ENCODE measurements around the gene DNAJC16.
"Not testable (repeated sequence)": the region's sequence is repeated elsewhere in the genome, so short reads cannot be mapped to it uniquely, and the experiment has no call there.

DNAJC16 gene

DNA sequence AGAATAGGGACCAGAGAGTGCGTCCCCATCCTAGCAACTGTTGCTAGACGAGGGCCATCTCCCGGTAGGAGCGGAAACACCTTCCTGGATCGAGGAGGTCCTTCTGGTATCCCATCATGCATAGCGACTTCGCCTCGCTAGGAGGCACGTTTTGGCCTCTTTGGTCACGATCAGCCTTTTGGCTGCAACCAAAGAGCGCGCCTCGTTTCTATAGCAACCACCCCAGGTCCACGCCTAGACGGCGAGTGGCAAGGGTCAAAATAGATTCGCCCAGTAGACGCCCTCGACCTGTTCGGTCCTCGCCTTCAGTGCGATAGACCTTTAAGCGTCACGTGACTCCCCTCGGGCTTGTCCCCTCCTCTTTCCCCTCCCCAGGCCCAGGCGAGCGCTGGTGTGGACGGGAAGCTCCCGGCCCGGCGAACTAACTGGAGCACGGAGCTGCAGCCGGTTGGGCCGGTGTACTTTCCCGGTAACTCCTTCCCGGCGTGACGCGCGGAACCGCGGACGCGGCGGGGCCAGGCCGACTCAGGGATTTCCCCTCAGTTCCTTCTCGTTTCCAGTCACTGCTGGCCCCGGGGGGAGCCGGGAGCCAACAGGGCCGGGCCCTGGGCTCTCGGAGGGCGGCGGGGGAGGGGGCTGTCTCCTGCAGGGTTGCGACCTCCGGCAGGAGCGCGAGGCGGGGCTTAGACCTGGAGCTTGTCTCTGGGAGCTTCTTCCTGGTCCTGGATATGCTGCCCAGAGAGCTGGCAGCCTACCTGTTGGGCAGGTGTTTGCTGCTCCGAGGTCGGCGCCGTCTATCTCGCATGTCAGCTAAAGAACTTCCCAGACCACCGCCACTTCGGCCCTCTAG lies at the start of gene DNAJC16:
DNAJC16 (plus strand) TSS at position 359 of the 850 bp plus-strand sequence. CDS start 2,258 bp downstream, outside the sequence.
- DNase-seq (ENCODE audit: low spot score) = peak; percentile 100

DNA sequence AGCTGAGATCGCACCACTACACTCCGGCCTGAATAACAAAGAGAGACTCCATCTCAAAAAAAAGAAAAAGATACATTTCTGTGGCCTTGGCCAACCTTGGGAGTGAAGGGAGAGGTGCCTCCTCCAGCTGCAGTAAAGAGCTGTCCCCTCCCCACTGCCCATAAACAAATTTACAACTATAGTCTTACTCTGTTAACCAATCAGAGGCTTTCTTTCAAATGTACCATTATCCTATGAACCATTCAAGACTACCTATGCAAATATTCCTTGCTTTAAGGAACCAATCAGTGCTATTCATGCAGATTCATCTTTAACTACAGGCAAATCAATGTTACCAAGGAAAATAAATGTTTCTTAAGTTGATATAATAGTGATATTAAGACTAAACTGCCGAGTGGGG lies 49.7 kb upstream of the DNAJC16 start:
- DNase-seq (ENCODE audit: low spot score) = no peak

DNA sequence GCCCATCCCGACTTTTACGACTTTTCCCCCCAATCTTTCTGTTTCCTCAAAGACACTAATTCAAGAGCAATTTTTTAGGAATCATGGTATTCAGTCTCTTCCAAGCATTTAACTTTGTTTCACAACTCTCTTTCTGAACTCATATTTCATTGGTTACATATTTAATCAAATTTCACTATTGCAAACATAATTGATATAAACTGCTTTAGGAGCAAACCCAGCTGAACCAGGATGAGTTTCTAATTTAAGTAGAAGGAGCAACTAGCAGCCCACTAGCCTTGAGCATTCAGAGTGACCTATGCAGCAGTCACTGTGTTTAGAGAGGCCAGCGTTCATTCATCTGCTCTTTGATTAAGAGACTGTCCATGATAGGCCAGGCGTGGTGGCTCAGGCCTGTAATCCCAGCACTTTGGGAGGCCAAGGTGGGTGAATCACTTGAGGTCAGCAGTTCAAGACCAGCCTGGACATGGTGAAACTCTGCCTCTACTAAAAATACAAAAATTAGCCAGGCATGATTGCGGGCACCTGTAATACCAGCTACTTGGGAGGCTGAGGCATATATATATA lies 48.9 kb upstream of the DNAJC16 start:
- DNase-seq (ENCODE audit: low spot score) = peak; percentile 12

DNA sequence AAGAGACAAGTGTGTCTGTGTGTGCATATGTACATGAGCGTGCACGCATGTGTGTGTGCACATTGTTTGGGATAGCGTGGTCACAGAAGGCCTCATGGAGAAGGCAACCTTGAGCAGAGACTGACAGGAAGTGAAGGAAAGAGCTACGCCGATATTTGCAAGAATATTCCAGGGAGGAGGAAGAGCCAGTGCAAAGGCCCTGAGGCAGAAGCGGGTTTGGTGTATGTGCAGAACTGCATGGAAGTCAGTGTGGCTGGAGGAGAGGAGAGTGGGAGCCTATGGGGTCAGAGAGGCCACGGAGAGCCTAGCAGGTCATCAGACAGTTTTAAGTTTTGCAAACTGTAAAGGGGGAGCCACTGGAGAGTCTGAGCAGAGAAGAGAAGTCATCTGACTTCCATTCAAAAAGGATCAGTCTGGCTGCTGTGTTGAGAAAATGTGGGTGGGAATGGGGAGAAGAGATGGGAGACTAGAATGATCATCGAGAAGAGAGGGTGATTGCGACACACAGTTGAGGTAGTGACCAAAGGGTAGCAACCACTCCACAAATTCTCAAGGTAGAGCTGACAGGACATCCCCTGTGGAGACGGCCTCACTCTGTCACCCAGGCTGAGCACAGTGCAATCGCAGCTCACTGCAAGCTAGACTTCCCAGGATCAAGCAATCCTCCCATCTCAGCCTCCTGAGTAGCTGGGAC lies 46.8 kb upstream of the DNAJC16 start:
- no peak for DNase-seq (ENCODE audit: low spot score)

DNA sequence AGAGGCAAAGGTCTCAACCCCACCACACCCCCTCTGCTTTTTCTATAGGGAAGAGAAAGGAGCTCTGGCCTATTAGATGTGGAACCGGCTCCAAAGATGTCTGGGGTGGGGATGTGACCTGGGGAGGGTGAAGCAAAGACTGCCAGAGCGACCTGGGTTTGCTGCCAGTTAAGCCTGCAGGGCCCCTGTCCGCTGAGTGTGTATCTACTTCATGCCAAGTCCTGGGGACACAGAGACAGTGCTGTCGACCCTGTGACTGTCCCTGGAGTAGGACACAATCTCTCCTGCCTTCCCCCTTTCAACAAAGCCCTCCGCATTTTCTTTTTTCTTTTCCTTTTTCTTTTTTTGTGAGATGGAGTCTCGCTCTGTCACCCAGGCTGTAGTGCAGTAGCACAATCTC lies 44.2 kb upstream of the DNAJC16 start:
- DNase-seq (ENCODE audit: low spot score) = not testable (repeated sequence)

DNA sequence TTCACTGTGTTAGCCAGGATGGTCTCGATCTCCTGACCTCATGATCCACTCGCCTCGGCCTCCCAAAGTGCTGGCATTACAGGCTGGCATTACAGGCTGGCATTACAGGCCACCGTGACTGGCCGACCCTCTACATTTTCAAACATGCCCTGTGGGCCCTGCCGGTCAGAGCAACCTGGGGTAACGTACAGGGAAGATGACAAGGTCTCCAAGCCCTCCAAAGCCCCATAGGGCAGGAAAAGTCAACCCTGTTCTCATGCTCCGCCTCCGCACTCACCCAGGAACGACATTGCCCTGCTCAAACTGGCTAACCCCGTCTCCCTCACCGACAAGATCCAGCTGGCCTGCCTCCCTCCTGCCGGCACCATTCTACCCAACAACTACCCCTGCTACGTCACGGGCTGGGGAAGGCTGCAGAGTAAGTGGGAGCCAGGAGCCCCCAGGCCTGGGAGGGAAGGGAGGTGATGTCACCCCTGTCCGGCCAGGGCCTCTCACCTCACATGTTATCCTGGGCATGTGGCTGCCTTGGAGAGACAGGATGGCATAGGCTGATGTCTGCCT lies 43.6 kb upstream of the DNAJC16 start:
- DNase-seq (ENCODE audit: low spot score) = not testable (repeated sequence)

DNA sequence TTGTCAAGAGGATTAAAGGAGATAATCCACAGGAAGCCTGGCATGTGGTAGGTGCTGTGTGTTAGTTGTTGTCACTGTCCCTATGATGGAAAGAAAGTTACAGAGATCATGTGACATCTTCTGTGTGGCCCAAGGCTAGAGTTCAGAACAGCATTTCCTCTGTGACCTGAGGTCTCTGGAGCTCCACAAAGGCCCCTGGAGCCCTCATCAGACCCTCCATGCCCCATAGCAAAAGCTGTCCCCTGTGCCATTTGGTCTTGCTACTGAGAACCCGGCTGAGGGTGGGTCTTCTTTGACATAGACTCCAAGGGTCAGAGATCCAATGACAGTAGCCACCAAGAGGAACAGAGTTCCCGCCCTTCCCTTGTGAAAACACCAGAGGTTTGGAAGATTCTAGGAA lies 42.7 kb upstream of the DNAJC16 start:
- DNase-seq (ENCODE audit: low spot score) = no peak

DNA sequence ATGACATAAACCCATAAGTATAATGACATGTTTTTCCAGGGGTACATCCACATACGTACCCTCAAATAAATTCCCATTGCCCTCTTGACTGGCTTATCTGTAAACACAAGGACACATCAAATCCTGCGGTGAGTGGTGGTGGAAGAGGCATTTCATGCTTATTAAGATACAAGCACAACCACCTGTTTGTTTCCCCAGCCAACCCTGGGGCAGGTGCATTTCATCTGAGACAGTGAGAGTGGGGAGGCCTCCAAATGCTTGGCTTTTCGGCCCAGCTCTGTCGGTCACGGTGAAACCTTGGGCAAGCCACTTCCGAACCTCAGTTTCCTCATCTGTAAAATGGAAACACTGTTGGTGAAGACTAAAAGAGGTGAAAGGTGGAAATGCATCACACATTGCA lies 42.2 kb upstream of the DNAJC16 start:
- DNase-seq (ENCODE audit: low spot score) = not testable (repeated sequence)

DNA sequence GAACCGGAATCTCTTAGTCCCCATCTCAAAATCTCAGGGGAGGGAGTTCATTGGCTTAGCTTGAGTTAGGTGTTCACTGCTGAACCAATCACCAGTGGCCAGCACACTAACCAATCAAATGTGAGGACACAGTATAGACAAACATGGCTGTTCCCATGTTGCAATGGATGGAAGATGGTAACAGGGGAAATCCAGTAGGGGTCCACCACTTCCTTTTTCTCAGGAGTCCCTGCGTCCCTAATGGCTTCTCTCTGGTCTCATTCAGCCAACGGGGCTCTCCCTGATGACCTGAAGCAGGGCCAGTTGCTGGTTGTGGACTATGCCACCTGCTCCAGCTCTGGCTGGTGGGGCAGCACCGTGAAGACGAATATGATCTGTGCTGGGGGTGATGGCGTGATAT lies 41.0 kb upstream of the DNAJC16 start:
- DNase-seq (ENCODE audit: low spot score) = no peak

DNA sequence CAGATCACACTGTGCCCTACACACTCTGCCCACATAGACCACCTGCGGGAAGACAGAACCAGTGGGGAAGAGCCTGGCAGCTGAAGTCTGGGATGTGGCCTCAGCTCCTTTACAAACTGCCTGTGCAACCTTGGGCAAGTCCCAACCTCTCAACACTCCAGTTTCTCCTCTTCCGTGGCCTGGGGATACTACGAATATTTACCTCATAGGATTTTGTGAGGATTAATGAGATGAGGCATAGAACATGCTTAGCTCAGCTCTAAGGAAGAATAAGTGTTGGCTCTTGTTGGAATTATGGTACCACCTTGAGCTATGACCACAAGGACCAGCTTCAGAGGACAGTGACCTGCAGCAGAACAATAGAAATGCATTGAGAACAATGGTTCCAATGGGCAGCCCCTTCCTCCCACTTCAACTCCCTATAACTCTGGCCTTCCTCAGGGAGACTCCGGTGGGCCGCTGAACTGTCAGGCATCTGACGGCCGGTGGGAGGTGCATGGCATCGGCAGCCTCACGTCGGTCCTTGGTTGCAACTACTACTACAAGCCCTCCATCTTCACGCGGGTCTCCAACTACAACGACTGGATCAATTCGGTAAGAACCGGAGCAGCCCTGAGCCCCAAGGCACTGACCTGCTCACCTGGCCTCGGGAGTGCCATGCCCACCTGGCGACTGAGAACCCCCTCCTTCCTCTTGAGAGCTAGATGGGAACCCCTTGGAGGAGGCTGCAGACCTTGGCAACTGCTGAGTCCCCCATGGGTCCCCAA lies 39.6 kb upstream of the DNAJC16 start:
- not testable (repeated sequence) for DNase-seq (ENCODE audit: low spot score)

DNA sequence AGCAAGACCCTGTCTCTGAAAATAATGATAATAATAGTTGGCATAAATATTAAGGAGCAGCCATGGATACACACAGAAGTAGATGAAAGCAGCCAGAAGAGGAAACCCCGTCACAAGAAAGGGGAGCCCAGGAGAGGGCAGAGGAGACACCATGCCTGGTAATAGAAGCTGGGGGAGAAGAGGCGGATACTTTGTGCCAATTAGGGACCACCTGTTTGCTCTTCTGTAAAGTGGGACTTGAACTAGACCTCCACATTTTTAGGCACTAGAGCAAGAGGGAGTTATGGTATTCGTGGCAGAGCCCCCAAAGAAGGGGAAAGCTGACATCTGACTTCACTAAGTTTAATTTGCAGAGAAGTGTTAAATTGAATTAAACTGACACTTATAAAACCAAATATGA lies 38.3 kb upstream of the DNAJC16 start:
- no peak for DNase-seq (ENCODE audit: low spot score)

DNA sequence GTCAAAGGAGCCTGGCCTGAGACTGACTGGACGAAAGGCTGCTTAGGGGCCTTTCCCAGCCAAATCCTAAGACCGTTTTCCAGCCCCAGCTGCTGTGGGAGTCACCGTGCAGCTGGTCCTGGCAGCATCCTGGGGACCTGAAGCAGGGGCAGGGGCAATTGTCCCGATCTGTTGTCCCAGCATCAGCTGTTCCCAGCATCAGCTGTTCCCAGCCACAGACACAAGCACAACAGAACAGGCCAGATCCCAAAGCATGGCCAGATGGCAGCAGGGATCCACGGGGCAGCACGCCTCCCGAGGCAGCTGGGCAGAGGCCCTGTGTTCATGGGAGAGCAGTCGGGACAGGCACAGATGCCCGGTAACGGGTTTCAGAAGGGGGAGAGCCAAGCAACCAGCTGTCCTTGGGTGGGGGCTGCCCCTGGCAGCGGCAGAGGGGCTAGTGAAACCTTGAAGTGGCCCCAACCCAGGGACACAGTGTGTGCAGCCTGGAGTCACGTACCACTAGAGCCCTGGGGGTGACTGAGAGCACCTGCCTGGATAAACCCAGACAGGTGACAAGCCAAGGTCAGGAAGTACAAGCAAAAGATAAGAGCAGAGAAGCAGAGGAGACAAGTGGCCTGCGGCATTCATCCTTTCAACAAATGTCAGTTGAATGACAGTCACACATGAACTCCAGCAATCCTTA lies 37.5 kb upstream of the DNAJC16 start:
- no peak for DNase-seq (ENCODE audit: low spot score)

DNA sequence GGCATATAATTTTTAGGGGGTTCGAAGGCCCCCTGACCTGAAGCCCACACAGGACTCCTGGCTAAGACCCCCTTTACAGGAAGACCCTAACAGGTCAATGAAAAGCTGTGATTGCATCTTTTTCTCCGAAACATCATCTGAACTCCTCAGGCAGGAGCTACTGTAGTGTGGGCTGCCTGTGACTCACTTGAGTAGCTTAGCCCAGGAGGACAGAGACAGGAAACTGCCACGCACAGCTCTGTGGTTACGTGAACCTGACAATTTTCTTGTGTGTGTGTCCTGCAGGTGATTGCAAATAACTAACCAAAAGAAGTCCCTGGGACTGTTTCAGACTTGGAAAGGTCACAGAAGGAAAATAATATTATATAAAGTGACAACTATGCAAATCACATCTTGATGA lies 35.6 kb upstream of the DNAJC16 start:
- DNase-seq (ENCODE audit: low spot score) = not testable (repeated sequence)

DNA sequence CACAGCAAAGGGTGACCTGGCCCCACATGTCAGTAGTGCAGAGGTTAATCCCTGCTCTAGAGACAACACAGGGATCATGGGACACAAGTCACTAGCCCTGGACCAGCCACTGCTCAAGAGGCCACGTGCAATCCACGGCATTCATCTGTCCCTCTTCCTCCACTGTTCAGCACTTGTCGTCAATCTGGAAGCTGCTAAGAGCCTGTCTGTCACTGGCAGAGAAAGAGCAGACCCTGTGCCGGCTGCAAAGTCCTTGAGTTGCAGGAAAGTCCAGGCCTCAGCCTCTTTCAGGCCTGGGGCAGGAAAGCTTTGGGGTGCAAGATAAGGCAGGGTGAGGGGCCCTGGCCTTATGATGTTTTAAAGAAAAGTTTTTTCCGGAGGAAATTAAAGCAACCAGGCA lies 34.1 kb upstream of the DNAJC16 start:
- no peak for DNase-seq (ENCODE audit: low spot score)

DNA sequence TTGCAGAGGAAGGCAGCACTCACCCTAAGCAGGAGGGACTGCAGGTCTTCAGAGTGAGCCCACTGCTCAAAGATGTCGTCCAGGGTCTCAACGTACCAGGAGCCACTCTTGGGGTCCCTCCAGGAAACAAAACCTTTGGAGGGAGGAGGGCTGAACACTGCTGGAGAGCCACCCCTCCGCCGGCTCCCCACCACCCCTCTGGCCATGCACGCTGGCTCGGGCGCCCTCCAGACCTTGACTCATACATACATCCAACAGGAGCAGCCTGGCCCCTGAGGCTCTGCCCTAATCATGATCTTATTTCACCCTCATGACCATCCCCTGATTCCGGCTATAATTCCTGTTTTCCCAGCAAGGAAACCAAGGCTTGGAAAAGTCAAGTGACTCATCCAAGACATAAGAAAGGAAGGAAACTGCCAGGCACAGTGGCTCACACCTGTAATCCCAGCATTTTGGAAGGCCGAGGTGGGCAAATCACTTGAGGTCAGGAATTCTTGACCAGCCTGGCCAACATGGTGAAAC lies 32.7 kb upstream of the DNAJC16 start:
- DNase-seq (ENCODE audit: low spot score) = no peak

DNA sequence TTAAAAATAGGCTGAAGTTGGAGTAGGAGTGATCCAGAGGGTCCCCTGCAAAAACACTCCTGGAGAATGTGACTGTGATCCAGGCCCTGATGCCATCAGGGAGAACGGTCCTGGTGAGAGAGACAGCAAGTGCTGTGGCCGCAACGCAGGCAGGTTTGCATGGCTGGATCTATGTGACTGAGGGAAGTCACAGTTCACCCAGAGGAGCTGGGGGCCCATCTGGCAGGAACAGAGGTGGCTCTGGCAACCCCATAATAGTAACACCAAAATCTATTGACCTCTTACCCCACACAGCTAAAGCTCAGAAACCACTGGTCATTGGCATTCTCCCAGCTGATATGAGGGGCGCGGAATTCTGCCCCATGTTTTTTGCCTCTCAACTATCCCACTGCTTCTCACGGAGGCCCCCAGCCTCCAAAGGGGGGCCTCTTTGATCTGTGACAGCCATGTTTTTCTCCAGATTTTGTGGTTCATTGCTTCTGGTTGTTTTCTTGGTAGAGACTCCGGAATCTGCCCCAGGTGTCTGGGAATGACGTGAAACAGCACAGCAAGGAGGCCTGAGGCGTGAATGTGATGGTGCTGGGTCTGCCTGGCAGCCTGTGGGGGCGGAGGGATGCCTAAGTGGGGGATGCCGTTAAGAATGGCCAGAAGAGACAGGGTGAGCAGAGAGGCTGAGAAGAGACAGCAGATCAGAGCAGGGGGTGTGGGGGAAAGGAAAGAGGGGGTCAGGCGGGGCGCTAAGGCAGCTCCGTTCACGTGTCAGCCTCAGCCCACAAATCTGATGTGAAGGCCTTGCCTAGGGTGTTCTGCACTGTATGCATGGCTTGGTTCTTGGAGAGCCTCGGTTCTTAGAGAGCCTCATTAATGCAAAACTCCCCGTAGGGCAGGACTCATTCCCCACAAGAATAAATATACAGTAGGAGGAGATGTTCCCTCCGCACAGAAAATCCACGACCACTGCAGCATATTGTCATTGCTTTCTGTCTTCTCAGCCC lies 26.2 kb upstream of the DNAJC16 start:
- DNase-seq (ENCODE audit: low spot score) = no peak

DNA sequence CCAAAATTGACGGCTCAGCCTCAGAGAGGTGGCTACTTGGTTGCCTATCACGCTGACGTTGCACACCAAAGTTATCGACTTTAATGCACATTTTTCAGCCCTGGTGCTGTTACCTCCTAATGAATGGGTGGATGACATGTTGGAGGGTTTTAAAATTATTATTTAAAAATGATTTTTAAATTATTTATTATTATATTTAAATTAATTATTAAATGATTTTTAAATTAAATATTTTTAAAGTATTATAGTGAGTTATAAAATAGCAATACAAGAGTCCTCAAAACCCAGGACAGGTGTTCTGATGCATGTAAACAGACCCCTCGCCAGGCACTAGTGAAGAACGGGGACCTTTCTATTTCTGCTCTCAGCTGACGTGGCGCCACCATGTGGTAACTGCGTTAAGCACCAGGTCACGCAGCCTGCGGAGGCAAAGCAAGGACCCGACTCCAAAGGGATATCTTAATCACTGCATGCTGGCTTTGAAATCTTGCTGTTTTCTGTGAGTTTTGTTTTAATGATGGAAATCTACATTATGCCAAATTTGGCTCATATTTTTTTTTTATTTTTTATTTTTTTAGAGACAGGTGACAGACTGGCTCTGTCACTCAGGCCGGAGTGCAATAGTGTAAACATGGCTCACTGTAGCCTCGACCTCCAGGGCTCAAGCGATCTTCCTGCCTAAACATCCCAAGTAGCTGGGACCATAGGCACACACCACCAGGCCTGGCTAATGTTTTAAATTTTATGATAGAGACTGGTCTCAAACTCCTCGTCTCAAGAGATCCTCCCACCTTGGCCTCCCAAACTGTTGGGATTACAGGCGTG lies 25.2 kb upstream of the DNAJC16 start:
- DNase-seq (ENCODE audit: low spot score) = peak; percentile 54

DNA sequence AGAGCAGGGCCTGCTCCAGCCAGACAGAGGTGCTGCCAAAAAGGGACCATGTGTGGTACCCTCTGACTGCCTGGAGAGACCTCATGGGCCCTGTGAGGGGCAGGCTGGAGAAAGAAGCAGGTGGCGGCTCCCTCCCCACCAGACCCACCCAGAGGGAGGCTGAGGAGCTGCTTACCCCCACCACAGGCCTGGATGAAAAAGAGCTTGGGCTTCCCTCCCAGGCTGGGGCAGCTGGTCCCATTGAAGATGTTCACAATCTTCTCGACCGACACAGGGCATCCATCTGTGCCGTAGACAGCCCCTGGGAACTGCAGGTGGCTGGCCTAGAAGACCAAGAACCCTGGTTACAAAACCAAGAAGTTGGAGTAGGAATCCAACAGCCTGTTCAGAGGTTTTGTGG lies 22.2 kb upstream of the DNAJC16 start:
- no peak for DNase-seq (ENCODE audit: low spot score)

DNA sequence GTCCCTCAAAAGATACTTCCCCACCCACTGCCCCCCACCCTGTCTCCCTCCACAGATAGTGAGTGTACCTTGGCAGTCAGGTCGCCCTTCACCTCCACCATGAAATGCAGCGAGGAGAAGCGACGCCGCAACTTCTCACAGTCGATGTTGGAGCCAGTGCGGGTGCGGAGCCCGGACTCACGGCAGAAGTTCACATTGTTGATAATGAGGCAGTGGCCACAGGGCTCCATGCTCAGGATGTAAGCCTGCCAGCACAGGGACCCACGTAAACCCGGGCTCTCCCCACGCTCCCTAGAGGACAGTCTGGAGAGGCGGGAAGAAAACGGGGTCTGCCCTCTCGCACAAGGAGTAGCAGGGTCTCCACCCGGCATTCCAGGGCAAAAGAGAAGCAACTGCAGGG lies 19.8 kb upstream of the DNAJC16 start:
- no peak for DNase-seq (ENCODE audit: low spot score)
